AG08396 (cell line): ENCODE results near the gene MFAP5.

Experiments
- DNase-seq: peaks from one replicate; pipeline ENCODE4 v3.0.0; 2012; ENCODE audit warnings: low spot score, mixed read lengths

The MFAP5 gene

GRCh38 chr12:8662593-8662992 lies at the start of gene MFAP5:
Gene MFAP5, minus strand, starts transcription at chr12:8662826. Its CDS starts 722 bp downstream, at chr12:8662104.
- DNase-seq, result peak; percentile 29

DNA sequence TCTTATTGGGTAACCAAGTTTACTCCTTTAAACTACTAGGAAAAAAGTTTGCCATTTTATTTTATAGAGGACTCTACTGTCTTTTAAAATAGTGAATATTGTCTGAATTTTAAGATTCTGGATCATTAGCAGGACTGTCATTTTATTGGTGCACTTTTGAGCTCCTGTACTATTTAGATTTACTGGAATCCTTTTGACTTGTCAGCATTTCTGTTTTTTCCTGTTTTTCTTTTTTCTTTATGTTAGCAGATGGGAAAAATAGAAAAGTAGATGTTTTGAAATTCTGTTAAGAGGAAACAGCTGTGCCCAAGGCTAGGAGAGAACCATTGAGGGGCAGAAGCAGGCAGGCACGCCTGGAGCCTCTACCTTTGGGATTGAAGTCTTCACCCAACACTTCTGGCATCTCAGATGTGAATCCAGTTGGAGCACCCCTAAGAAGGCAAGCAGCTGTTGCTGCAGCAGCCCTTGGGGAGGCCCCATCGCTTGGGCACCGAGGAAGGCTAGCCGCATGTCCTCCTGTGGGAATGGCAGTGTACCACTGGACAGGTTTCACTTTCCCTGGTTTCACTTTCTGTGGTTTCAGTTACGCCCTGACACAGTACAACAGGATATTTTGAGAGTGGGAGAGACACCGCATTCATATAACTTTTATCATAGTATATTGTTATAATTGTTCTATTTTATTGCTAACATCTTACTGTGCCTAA lies 46.7 kb upstream of the MFAP5 start:
- DNase-seq, result peak; percentile 27

GRCh38 chr12:8702159-8702558 lies 39.5 kb upstream of the MFAP5 start:
- DNase-seq, result no peak

- DNase-seq, result no peak
These were observed 38.5 kb upstream of the MFAP5 start for GRCh38 chr12:8701046-8701660.

DNA sequence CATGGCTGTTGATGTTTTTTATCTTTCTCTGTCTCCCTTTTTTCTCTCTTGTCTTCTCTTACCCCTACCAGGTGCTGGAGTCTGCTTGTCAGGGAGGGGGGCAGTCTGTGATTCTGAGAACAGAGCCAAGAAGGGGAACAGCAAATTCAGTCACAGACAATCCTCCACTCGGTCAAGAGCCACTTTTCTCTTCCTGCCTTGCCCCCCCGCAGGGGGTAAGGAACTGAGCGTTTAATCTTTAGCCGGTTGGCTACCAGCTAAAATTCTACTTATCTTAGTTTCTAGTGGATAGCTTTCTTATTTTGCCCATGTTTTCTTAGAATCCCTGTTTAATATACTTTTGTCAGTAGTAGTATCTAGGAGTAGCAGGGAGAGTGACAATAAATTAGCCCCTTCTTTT lies 37.1 kb upstream of the MFAP5 start:
- no peak for DNase-seq

DNA sequence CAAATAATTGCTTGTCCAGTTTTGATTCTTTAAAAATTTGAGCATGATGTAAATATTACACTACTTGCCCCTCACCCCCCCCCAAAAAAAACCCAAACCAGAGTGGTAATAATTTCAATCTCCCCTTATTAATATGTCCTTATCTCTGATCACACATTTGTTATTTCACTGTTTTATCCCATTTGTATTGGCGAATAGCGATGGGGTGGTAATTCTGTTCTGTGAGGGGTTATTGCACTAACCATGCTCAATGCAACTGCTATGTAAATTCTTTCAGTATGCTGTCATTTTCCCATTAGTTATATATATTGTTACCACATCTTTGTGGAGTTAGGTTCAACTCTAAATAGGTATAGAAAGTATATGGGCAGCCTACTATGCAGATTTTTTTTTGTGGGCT lies 36.3 kb upstream of the MFAP5 start:
- no peak for DNase-seq

DNA sequence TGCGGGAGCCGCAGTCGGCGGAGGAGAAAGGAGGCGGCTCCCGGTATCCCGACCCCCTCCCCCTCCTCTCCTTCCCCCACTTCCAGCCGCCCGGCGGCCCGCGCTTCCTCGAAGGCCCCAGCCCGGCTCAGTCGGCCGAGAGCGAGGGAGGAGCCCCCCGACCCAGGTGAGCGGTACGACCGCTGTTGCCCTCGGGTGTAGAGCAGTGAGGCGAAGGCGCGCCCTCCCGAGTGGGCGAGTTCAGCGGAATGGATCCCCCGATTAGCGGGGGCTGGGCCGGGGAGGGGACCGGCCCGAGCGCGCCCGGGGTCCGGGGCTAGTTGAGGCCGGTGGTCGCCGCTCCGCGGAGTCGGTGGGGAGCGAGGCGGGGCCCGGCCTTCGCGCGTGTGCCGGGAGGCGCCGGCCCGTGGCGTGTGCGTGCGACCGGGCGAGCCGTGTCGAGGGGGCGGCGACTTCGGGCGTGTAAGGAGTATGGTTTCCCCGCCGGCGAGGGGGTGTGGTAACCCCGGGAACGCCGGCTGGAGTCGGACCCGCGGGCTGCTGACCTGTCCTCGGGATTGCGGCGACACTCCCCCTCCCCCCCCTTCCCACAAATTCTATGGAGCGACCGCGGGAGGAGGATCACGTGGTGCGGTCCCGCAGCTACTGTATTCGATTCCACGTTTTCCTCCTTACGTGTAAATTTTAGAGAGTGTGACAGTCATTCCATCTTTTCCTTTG lies 35.7 kb upstream of the MFAP5 start:
- DNase-seq, result peak; percentile 77

DNA sequence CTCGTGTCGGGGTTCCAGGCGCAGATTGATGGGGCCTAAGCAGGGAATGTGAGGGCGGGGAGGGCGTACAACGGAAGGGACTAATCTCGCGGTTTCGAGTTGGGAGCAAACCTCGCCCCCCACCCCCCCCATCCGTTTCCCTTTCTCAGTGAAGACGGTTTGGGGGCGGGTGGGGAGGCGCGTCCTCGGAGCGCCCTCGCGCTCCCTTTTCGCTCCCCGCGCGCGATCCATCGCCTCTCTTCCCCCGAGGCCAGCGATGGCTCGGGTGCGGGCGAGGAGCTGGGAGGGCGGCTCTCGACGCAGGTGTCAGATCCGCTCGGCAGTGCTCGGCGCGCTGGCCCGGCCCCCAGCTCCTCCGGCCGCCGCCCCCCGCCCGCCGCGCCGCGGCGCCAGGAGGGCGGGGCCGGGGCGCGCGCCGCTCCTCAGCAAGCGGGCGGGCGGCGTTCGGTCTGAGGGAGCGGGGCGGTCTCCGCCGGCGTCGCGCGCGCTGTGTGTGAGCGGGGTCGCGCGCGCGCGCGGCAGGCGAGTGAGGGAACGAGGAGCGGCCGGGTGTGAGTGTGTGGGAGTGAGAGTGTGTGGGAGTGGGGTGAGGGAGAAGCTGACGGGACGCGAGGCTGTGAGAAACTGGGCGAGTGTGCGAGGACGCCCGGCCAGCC lies 35.0 kb upstream of the MFAP5 start, which contains the start of gene RIMKLB:
Gene RIMKLB, plus strand, starts transcription at position 516 of the 656 bp plus-strand sequence. CDS start 15,876 bp downstream, outside the sequence.
- peak; percentile 89 for DNase-seq

GRCh38 chr12:8697120-8697475 lies 34.5 kb upstream of the MFAP5 start:
- peak; percentile 44 for DNase-seq

GRCh38 chr12:8696442-8697090 lies 33.9 kb upstream of the MFAP5 start:
- DNase-seq, result no peak

- DNase-seq, result no peak
These were observed 32.5 kb upstream of the MFAP5 start for GRCh38 chr12:8695116-8695515.

- DNase-seq, result peak; percentile 72
These were observed 29.9 kb upstream of the MFAP5 start for GRCh38 chr12:8692573-8692972.

- DNase-seq, result no peak
These were observed 27.1 kb upstream of the MFAP5 start for GRCh38 chr12:8689681-8690080.

DNA sequence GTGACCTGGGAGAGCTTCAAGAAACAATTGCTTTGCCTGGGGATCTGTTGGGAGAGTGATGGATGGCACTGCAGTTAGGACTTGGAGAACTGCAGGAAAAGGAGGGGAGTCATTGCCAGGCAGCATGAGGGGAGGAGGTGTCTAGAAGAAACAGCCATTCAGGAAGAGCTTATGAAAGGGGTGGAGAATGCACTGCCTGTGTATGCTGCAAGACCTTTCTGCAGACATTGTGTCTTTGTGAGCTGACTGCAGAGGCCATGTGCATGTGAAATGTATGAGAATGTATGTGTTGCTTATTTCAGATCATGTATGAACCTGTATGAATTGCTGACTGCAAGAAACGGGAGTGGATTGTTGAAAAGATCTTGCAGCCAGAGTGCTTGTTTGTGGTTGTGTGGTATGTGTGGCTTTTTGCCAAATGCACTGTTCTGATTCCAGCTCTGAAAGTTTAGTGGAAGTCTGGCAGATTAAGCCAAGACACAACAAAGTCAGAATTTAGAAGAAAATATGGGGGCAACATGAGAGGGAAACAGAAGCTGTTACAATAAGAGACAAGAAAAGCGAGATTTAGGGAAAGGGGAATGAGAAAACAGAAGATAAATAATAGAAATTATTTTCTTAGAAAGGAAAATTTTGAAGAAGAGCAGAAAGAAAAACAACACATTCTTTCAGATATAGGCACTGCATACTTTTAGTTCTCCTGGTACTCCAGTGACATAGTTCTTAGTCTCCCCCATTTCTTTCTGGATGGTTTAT lies 25.4 kb upstream of the MFAP5 start:
- peak; percentile 75 for DNase-seq

GRCh38 chr12:8685051-8685450 lies 22.4 kb upstream of the MFAP5 start:
- no peak for DNase-seq

- no peak for DNase-seq
These were observed 18.7 kb upstream of the MFAP5 start for GRCh38 chr12:8681129-8681884.

DNA sequence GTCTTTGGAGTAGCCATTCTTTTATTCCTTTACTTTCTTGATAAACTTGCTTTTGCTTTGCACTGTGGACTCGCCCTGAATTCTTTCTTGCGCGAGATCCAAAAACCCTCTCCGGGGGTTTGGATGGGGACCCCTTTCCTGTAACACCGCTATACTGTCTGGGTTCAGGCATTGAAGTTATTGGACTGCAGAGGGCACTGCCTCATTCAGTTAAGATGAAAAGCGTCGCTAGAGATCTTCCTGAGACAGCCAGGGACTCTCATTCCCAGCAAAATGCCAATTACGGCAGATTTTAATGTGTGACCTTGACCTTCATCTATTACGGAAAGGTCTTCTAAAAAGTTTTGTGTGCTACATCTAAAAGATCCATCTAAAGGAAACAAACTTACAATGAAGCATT lies 17.9 kb upstream of the MFAP5 start:
- no peak for DNase-seq

DNA sequence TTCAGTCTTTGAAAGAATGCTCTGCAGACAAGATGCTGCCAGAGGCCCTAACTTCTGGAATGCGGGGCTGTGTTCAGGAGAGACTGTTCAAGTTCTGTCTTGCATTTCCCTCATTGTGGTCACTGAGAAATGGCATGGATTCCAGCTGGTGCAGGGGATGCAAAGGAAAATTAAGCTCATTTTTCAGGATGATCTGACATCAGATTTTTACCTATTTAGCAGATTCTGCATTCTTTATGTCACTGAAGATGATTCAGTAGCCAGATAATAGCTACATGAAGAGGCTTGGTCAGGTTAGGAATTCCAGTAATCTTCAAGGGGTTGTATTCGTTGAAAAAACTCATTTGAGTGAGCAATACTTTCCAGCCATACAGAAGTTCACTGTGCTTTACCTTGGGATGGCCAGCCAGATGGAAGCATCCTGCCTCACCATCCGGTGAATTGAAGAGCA lies 16.1 kb upstream of the MFAP5 start:
- no peak for DNase-seq

GRCh38 chr12:8677362-8677761 lies 14.7 kb upstream of the MFAP5 start:
- DNase-seq, result no peak

DNA sequence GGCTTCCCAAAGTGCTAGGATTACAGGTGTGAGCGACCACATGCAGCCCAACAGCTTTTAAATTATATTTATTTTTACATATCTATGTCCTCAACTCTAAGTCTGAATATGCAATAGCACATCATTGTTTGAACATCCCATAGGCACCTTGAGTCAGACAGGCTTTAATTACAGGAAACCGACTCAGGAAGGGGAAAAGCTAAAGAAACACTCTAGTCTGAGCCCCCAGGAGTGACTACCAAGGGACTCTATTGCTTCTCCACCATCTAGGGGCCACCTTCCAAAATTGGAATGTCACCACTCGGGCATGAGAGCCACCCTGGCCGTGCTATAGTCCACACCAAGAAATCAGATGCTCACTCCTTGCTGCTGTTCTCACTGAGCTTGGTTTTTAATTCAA lies 14.0 kb upstream of the MFAP5 start:
- no peak for DNase-seq
